GM18951 (cell line): ENCODE results near the gene COPZ2.

Source experiments
- POLR2A ChIP-seq: IDR thresholded peaks from 4 replicates; pipeline ENCODE4 v1.6.1; 2011; ENCODE audit warnings: mild to moderate bottlenecking; ENCODE audit not compliant: insufficient read length, insufficient read depth; ENCODE audit errors: extremely low read depth
- in situ Hi-C: fragments of 300-500 bp; cut with MboI; formaldehyde crosslinking; loops from one replicate; pipeline ENCODE4 v1.12.0; 2022; ENCODE audit warnings: low sequenced_read_pairs, mixed read lengths, inconsistent platforms; ENCODE audit not compliant: unreplicated experiment

The COPZ2 gene

GRCh38 chr17:48066192-48066591, 28.6 kb upstream of the COPZ2 start:
- TF ChIP-seq POLR2A = no peak
- in situ Hi-C loops = loop anchor here (5.0 kb wide), 1 partner anchor 39 kb away; no protein-coding TSS in a partner anchor

- in situ Hi-C loops = loop anchor here (5.0 kb wide), 1 partner anchor 37 kb away; no protein-coding TSS in a partner anchor
- TF ChIP-seq POLR2A = no peak
These were observed 27.0 kb upstream of the COPZ2 start for GRCh38 chr17:48064638-48065037.

GRCh38 chr17:48062273-48062672, 24.7 kb upstream of the COPZ2 start:
- no peak for TF ChIP-seq POLR2A
- in situ Hi-C loops = no loop called here

- in situ Hi-C loops = no loop called here
- no peak for TF ChIP-seq POLR2A
These were observed 22.7 kb upstream of the COPZ2 start for GRCh38 chr17:48060249-48060648.

- TF ChIP-seq POLR2A = no peak
- in situ Hi-C loops = no loop called here
These were observed 21.6 kb upstream of the COPZ2 start for GRCh38 chr17:48059125-48059668.

GRCh38 chr17:48058393-48059124, 21.0 kb upstream of the COPZ2 start:
- in situ Hi-C loops = no loop called here
- TF ChIP-seq POLR2A = no peak

GRCh38 chr17:48057626-48058025, 20.0 kb upstream of the COPZ2 start:
- in situ Hi-C loops = no loop called here
- TF ChIP-seq POLR2A = no peak

GRCh38 chr17:48056879-48057278, 19.3 kb upstream of the COPZ2 start:
- in situ Hi-C loops = no loop called here
- no peak for TF ChIP-seq POLR2A

- no peak for TF ChIP-seq POLR2A
- in situ Hi-C loops = no loop called here
These were observed 18.7 kb upstream of the COPZ2 start for GRCh38 chr17:48056246-48056745.

- TF ChIP-seq POLR2A = peak; percentile 38
- in situ Hi-C loops = no loop called here
These were observed 18.1 kb upstream of the COPZ2 start for GRCh38 chr17:48055531-48056245.

- no peak for TF ChIP-seq POLR2A
- in situ Hi-C loops = no loop called here
These were observed 16.9 kb upstream of the COPZ2 start for GRCh38 chr17:48054238-48055185.

GRCh38 chr17:48053758-48054237, 16.2 kb upstream of the COPZ2 start:
- in situ Hi-C loops = no loop called here
- TF ChIP-seq POLR2A = no peak
